NB4 (cell line): Measurements from ENCODE around the gene MTMR3.

Source experiments
- DNase-seq: peaks from one replicate; pipeline ENCODE4 v3.0.0; 2010; ENCODE audit warnings: low read depth
- H3K4me3 ChIP-seq: one replicate; pipeline ENCODE4 v1.5.1; 2011; ENCODE audit warnings: mild to moderate bottlenecking, low read depth, low read length, moderate library complexity
- MYC ChIP-seq: IDR thresholded peaks from 2 replicates; pipeline ENCODE4 v1.6.1; 2011; ENCODE audit warnings: low read depth, low read length
- POLR2A ChIP-seq: IDR thresholded peaks from 2 replicates; pipeline ENCODE4 v1.6.1; 2011; ENCODE audit warnings: mild to moderate bottlenecking; ENCODE audit not compliant: insufficient read length; ENCODE audit errors: extremely low read depth
- TF ChIP-seq, protein P1 (sequence below): IDR thresholded peaks from one replicate; pipeline ENCODE4 v1.5.1; 2012; ENCODE audit warnings: low read depth, low read length
- TF ChIP-seq, protein P2 (sequence below): IDR thresholded peaks from 2 replicates; pipeline ENCODE4 v1.6.1; 2011; ENCODE audit warnings: low read depth, low read length

Gene MTMR3

DNA sequence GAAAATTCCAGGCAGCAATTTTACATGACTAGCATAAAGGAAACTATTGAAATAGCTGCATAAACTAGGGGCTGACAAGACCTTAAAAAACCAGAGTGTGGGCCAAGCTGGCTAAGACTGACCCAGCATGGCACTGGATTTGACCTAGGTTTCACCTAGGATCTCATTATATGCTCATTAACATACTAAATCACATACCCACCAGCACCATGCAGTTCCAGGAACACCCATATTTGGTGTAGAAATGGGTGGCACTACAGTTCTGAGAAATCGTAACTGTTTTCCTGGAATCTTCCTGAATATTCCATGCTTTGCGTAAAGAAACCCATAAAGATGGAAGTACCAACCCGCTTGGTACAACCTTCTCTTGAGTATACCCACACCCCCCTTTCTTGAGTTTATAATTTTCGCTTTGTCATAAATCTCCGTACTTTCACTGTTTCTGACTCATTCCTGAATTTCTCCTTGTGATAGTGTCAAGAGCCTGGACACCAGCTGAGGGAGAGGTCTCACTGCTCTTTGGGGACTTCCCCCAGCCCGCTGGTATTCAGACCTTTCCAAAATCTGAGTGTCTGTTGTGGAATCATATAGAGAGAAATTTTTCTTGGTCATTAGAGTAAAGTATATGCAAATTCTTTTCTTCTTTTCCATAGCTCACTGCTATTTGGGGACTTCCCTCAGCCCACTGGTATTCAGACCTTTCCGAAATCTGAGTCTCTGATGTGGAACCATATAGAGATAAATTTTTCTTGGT lies 55.1 kb downstream of the MTMR3 start:
- DNase-seq: no peak
- no peak overlapping the region for H3K4me3 ChIP-seq
- TF ChIP-seq MYC (no peak), POLR2A (no peak)
- TF ChIP-seq, protein P1, sequence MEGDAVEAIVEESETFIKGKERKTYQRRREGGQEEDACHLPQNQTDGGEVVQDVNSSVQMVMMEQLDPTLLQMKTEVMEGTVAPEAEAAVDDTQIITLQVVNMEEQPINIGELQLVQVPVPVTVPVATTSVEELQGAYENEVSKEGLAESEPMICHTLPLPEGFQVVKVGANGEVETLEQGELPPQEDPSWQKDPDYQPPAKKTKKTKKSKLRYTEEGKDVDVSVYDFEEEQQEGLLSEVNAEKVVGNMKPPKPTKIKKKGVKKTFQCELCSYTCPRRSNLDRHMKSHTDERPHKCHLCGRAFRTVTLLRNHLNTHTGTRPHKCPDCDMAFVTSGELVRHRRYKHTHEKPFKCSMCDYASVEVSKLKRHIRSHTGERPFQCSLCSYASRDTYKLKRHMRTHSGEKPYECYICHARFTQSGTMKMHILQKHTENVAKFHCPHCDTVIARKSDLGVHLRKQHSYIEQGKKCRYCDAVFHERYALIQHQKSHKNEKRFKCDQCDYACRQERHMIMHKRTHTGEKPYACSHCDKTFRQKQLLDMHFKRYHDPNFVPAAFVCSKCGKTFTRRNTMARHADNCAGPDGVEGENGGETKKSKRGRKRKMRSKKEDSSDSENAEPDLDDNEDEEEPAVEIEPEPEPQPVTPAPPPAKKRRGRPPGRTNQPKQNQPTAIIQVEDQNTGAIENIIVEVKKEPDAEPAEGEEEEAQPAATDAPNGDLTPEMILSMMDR: no peak
- TF ChIP-seq, protein P2, sequence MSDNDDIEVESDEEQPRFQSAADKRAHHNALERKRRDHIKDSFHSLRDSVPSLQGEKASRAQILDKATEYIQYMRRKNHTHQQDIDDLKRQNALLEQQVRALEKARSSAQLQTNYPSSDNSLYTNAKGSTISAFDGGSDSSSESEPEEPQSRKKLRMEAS: no peak

DNA sequence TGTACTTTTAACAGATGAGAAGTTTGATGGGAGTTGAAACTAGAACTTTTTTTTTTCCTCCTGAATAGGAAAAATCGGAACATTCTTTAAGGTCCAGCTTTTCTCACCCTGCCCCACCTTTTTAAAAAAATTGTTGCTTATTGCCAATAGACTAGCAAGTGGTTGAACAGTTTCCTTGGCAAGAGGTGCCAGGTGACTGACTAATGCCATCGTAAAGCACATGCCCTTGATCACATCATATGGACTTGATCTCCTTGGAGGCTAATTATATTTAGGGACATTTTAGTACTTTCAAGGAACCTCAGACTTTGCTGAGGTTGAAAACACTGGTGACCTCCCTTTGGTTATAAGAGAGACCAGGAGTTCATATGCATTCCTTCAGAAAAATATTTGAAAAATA lies 57.6 kb downstream of the MTMR3 start:
- no peak for DNase-seq
- no peak for TF ChIP-seq MYC
- no peak for TF ChIP-seq POLR2A
- TF ChIP-seq, protein P2: no peak
- TF ChIP-seq, protein P1: no peak
- no peak overlapping the region for H3K4me3 ChIP-seq

DNA sequence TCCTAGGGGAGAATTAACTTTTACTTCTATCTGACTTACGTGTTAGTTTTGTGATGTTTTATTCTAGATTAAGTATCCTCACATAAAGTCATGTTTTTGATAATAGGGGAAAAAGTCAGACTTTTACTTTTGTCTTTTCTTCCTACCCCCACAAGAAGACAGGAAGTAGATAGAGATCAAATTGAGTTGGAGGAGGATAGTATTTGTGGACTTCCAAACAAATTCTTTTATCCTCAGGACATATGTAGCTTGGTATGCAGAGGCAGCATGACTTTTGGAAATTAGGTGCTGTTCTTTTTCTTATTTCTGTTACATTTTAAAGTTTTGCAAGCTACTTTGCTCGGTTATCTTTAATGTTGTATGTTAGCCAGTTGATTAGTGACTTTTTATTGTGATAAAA lies 61.4 kb downstream of the MTMR3 start:
- no peak for TF ChIP-seq POLR2A
- TF ChIP-seq, protein P1: no peak
- TF ChIP-seq, protein P2: no peak
- no peak for TF ChIP-seq MYC
- no peak for DNase-seq
- H3K4me3 ChIP-seq: no peak overlapping the region

DNA sequence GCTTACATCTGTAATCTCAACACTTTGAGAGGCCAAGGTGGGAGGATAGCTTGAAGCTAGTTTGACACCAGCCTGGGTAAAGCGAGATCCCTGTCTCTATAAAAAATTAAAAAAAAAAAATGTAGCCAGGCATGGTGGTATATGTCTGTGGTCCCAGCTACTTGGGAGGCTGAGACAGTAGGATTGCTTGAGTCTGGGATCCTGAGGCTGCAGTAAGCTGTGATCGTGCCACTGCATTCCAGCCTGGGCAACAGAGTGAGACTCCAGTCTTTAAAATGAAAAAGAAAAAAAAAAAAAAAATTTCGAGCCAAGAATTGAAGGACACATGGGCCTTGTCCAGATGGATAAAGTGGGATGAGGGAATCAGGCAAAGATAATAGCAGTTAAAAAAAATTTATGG lies 62.5 kb downstream of the MTMR3 start:
- TF ChIP-seq MYC (no peak), POLR2A (no peak)
- TF ChIP-seq, protein P2: no peak
- TF ChIP-seq, protein P1: no peak
- no peak for DNase-seq
- H3K4me3 ChIP-seq: no peak overlapping the region

DNA sequence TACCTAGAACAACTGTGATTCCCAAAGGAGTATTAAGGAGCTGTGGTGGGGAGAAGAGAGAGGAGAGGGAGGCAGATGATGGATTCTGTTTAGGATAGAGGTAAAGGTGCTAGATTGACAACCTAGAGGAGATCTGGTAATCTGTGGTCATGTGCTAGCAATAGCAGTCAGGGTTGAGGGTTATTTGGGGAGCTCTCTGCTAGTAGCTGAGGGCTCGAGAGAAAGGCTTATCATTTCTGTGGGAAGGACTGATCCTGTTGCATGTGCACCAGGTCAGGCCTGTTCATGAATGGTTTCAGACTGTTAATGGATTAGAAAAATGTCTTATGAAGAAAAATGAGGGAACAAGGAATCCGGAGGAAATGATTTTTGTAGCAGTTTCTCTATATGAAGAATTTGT lies 63.2 kb downstream of the MTMR3 start:
- DNase-seq: no peak
- H3K4me3 ChIP-seq: no peak overlapping the region
- TF ChIP-seq MYC (no peak), POLR2A (no peak)
- TF ChIP-seq, protein P2: no peak
- TF ChIP-seq, protein P1: no peak
